ENCODE data around the gene MLYCD.
"Not testable (repeated sequence)": the region's sequence is repeated elsewhere in the genome, so short reads cannot be mapped to it uniquely, and the experiment has no call there.

MLYCD gene

DNA sequence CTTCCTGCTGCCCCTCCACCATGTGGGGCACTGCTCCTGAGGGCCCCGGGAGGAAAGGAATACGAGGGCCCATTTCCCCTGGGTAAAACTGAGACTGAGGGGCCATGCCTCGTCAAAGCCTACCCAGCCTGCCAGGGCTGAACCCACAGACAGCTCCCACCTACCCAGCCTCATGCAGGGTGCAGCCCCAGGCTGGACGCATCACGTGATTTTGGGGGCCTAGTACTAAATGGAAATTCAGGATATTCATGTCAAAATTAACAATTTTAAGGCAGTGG is 50.7 kb downstream of the MLYCD start:
- no peak overlapping the region for H3K27ac ChIP-seq (ENCODE audit: low read depth, low read length)
- no peak overlapping the region for H3K9ac ChIP-seq (ENCODE audit: low read length)
- no peaks in the 10 kb centered on the region for H3K36me3 ChIP-seq (ENCODE audit: control insufficient read depth, insufficient read depth, low read length)

GRCh38 chr16:83950862-83951399 is 52.0 kb downstream of the MLYCD start:
- peaks cover 11% of the 10 kb centered on the region for H3K4me1 ChIP-seq (ENCODE audit: control insufficient read depth, insufficient read depth, low read length)
- not testable (repeated sequence) for H3K27me3 ChIP-seq (ENCODE audit: control insufficient read depth, insufficient read depth, low read length); H3K27ac ChIP-seq (ENCODE audit: low read depth, low read length); H3K36me3 ChIP-seq (ENCODE audit: control insufficient read depth, insufficient read depth, low read length); H3K4me3 ChIP-seq (ENCODE audit: low read length); H3K9ac ChIP-seq (ENCODE audit: low read length)

More for the DNA sequence above, 50.7 kb downstream of the MLYCD start:
- Histone ChIP-seq H3K4me1 (ENCODE audit: control insufficient read depth, insufficient read depth, low read length) (peaks cover 11% of the 10 kb centered on the region), H3K4me3 (ENCODE audit: low read length) (no peak overlapping the region), H3K27me3 (ENCODE audit: control insufficient read depth, insufficient read depth, low read length) (no peaks in the 10 kb centered on the region)

DNA sequence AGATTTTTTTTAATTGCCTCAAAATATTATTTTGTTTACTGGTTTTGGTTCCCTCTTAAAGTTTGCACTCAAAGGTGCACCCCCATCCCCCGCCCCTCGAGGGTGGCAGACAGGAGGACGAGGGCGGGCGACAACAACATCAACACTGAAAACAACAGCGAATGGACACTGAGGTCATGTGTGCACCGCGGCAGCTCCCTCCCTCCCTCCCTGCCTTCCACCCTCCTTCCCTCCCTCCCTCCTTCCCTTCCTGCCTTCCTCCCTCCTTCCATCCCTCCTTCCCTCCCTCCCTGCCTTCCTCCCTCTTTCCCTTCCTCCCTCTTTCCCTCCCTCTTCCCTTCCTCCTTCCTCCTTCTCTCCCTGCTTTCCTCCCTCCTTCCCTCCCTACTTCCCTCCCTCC is 52.6 kb downstream of the MLYCD start:
- H3K27ac ChIP-seq (ENCODE audit: low read depth, low read length): no peak overlapping the region
- no peaks in the 10 kb centered on the region for H3K27me3 ChIP-seq (ENCODE audit: control insufficient read depth, insufficient read depth, low read length)
- H3K9ac ChIP-seq (ENCODE audit: low read length): no peak overlapping the region
- peaks cover 11% of the 10 kb centered on the region for H3K4me1 ChIP-seq (ENCODE audit: control insufficient read depth, insufficient read depth, low read length)
- H3K36me3 ChIP-seq (ENCODE audit: control insufficient read depth, insufficient read depth, low read length): no peaks in the 10 kb centered on the region
- H3K4me3 ChIP-seq (ENCODE audit: low read length): no peak overlapping the region

DNA sequence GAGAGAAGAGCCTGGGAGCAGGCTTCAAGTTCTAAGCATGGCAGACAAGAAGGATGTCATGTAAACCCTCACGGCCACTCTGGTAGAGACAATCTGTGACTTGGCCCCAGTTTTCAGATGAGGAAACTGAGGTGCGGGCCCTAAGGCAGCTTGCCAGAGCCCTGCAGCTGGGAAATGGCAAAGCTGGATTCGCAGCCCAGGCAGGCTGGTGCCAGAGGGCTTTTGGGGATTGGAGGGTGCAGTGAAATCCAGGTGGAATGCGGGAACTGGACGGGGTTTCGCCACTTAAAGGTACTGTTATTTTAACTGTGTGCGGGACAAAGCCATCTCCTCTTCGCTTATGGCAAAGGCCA is 53.6 kb downstream of the MLYCD start:
- Histone ChIP-seq H3K36me3 (ENCODE audit: control insufficient read depth, insufficient read depth, low read length) (no peaks in the 10 kb centered on the region), H3K27me3 (ENCODE audit: control insufficient read depth, insufficient read depth, low read length) (no peaks in the 10 kb centered on the region), H3K27ac (ENCODE audit: low read depth, low read length) (peak overlapping the region; percentile 33), H3K4me3 (ENCODE audit: low read length) (peak overlapping the region; percentile 85), H3K9ac (ENCODE audit: low read length) (no peak overlapping the region), H3K4me1 (ENCODE audit: control insufficient read depth, insufficient read depth, low read length) (peaks cover 11% of the 10 kb centered on the region)

GRCh38 chr16:83952940-83953795 is 54.3 kb downstream of the MLYCD start, which contains the start of gene OSGIN1:
TSS of gene OSGIN1 (plus strand) at chr16:83953240. CDS start at chr16:83957672, 4,432 bp downstream.
- Histone ChIP-seq H3K4me1 (ENCODE audit: control insufficient read depth, insufficient read depth, low read length) (peaks cover 11% of the 10 kb centered on the region), H3K36me3 (ENCODE audit: control insufficient read depth, insufficient read depth, low read length) (no peaks in the 10 kb centered on the region), H3K27ac (ENCODE audit: low read depth, low read length) (peak within 1 kb of the TSS; percentile 89), H3K9ac (ENCODE audit: low read length) (peak within 1 kb of the TSS; percentile 81), H3K4me3 (ENCODE audit: low read length) (peak within 1 kb of the TSS; percentile 85), H3K27me3 (ENCODE audit: control insufficient read depth, insufficient read depth, low read length) (no peaks in the 10 kb centered on the region)

- no peaks in the 10 kb centered on the region for H3K27me3 ChIP-seq (ENCODE audit: control insufficient read depth, insufficient read depth, low read length)
- H3K9ac ChIP-seq (ENCODE audit: low read length): peak overlapping the region; percentile 26
- H3K36me3 ChIP-seq (ENCODE audit: control insufficient read depth, insufficient read depth, low read length): peaks cover 3% of the 10 kb centered on the region
- H3K4me3 ChIP-seq (ENCODE audit: low read length): peak overlapping the region; percentile 85
- peaks cover 11% of the 10 kb centered on the region for H3K4me1 ChIP-seq (ENCODE audit: control insufficient read depth, insufficient read depth, low read length)
- H3K27ac ChIP-seq (ENCODE audit: low read depth, low read length): peak overlapping the region; percentile 89
Observed at GRCh38 chr16:83953796-83954576, 55.1 kb downstream of the MLYCD start.

DNA sequence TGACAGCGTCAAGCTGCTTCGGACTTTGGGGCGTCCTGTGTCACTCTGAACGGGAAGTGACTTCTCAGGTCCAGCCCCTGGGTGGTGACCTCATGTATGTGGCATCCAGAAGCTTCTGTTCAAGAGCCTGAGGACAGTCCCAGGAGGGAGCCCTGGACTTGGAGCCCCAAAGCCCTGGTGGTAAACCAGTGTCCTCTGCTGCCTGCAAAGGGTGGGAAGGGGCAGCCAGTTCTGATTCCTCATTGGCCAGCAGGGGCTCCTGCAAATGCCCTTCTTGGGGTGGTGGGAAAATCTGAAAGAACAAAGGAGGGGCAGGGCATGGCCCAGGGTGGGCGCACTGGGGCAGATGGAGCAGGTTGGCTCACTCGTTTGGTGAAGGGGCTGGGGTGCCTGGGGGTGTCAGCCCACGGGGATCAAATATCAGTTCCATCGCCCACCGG is 55.7 kb downstream of the MLYCD start:
- H3K9ac ChIP-seq (ENCODE audit: low read length): no peak overlapping the region
- H3K36me3 ChIP-seq (ENCODE audit: control insufficient read depth, insufficient read depth, low read length): peaks cover 4% of the 10 kb centered on the region
- H3K4me3 ChIP-seq (ENCODE audit: low read length): peak overlapping the region; percentile 18
- peaks cover 11% of the 10 kb centered on the region for H3K4me1 ChIP-seq (ENCODE audit: control insufficient read depth, insufficient read depth, low read length)
- H3K27ac ChIP-seq (ENCODE audit: low read depth, low read length): peak overlapping the region; percentile 89
- H3K27me3 ChIP-seq (ENCODE audit: control insufficient read depth, insufficient read depth, low read length): no peaks in the 10 kb centered on the region

DNA sequence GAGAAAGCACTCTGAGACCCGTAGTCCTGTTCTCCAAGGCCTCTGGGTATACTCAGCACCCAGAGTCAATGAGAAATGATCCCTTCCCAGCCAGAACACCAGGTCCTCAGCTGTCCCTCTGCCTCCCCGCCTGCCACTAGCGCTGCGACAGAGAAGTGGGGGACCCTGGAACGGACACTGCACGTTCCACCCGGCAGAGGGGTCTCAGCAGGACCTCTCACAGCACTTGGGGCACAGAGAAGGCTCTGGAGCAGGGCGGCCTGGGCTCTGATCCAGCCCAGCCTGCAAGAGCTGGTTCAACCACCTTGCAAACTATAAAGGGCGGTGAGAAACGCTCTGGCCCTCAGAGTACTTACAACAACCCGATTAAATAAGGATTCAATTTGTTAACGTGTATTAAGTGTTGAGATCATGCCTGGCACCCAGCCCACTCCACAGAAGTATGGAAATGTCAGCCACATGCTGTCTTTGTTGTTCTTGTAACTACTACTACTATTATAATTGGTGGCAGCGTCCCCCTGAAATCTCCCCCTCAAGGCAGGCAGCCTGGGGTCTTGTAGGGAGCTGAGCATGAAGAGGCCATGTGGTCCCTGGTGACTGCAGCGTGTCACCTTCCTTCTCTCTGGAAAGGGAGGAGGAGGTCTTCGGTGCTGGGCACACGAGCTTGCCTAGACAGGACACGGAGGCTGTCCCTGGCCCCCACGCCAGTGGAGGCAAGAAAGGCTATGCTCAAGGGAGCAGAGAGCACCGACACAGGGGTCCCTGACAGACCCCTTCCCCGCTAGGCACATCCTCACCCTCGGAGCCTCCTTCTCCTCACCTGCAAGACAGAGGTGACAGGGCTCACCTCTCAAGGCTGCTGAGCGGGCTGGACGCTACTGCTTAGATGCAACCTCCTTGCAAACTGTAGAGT is 56.6 kb downstream of the MLYCD start:
- Histone ChIP-seq H3K27ac (ENCODE audit: low read depth, low read length) (no peak overlapping the region), H3K36me3 (ENCODE audit: control insufficient read depth, insufficient read depth, low read length) (peaks cover 7% of the 10 kb centered on the region), H3K9ac (ENCODE audit: low read length) (no peak overlapping the region), H3K4me1 (ENCODE audit: control insufficient read depth, insufficient read depth, low read length) (peaks cover 11% of the 10 kb centered on the region), H3K4me3 (ENCODE audit: low read length) (no peak overlapping the region), H3K27me3 (ENCODE audit: control insufficient read depth, insufficient read depth, low read length) (no peaks in the 10 kb centered on the region)

DNA sequence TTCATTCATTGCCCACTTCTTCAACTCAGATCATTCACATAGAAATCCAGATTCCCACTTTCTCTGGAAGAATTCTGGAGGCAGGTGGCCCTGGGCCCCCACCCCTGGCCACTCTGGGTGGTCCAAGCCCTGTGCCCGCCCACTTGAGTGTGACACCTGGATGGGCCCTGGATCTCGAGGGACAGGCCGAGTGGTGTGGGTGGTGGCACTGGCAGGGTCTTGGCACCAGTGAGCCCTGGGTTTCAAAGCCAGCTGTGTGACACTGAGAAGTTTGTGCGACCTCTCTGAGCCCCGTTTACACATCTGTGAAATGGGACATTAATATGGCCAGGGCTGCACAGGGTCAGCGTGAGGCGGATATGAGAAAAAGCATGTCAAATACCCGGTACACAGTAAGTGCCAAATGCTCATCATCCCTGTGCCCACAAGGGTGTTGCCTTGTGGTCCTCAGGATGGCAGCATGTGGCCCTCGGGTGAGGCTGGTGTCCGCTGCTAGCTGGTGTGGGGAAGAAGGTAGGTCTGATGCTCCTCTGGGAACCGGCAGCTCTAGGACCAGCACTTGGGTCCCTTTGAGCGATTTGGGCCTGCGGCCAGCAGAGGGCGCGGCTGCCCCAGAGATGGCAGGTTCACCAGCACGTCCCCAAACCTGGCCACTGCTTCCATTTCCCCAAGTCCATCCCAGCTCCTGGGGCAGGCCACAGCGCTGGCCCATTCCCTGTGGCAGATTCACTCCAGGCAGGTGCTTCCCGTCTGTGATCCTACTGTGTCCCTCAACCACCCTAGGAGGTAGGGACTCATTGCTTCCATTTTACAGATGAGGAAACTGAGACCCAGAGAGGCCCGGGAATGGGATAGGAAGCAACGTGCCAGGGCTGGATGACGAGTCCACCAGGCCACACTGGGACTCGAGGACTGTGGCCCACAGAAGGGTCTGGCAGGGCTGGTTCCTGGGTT is 57.7 kb downstream of the MLYCD start:
- peaks cover 11% of the 10 kb centered on the region for H3K4me1 ChIP-seq (ENCODE audit: control insufficient read depth, insufficient read depth, low read length)
- no peaks in the 10 kb centered on the region for H3K27me3 ChIP-seq (ENCODE audit: control insufficient read depth, insufficient read depth, low read length)
- no peak overlapping the region for H3K4me3 ChIP-seq (ENCODE audit: low read length)
- no peak overlapping the region for H3K27ac ChIP-seq (ENCODE audit: low read depth, low read length)
- peaks cover 9% of the 10 kb centered on the region for H3K36me3 ChIP-seq (ENCODE audit: control insufficient read depth, insufficient read depth, low read length)
- H3K9ac ChIP-seq (ENCODE audit: low read length): no peak overlapping the region

GRCh38 chr16:83957296-83957855 is 58.5 kb downstream of the MLYCD start:
- H3K9ac ChIP-seq (ENCODE audit: low read length): no peak overlapping the region
- H3K27ac ChIP-seq (ENCODE audit: low read depth, low read length): no peak overlapping the region
- H3K4me3 ChIP-seq (ENCODE audit: low read length): no peak overlapping the region
- H3K36me3 ChIP-seq (ENCODE audit: control insufficient read depth, insufficient read depth, low read length): peaks cover 9% of the 10 kb centered on the region
- H3K27me3 ChIP-seq (ENCODE audit: control insufficient read depth, insufficient read depth, low read length): no peaks in the 10 kb centered on the region
- peaks cover 11% of the 10 kb centered on the region for H3K4me1 ChIP-seq (ENCODE audit: control insufficient read depth, insufficient read depth, low read length)
